NCI-H146 treated with DMSO at 0.1 percent for 48 hours (cell line): ENCODE measurements around the gene KIF9.
"Not testable (repeated sequence)": the region's sequence is repeated elsewhere in the genome, so short reads cannot be mapped to it uniquely, and the experiment has no call there.

Experiments
- DNase-seq: peaks from one replicate; lab custom pipeline; 2025; ENCODE audit not compliant: unreplicated experiment; lab: John Stamatoyannopoulos, UW

KIF9 gene

DNA sequence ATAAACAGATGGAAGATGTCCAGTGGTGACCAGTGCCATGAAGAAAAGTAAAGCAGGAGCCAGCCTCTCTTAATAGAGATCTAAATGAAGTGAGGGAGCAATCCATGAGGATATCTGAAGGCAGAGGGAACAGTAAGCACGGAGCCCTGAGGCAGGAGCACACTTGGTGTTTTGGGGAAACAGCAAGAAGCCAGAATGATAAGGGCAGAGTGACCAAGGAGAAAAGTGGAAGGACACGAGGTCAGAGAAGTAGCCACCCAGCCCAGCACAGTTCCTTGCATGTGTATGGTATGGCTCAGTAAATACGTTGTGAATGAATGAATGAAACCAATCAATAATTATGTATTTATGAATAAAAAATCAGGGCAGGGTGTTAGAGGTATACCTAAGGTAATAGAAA is 11.8 kb upstream of the KIF9 start:
- DNase-seq, result no peak

DNA sequence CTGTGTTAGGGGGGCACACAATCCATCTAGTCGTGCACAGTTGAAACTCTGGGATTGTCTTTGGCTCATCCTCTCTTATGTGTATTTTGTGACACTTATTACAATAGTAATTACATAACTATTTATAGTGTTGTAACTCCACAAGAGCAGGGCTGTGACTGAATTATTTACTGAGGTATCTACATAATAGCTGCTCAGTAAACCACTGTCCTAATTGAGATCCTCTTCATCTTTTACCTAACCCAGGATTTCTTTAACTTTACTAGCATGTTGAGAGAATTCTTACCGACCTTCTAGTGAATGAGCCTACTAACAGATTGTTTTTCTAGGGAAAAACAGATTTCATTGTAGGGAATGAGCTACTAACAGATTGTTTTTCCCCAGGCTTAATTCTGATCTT is 11.2 kb upstream of the KIF9 start:
- no peak for DNase-seq

DNA sequence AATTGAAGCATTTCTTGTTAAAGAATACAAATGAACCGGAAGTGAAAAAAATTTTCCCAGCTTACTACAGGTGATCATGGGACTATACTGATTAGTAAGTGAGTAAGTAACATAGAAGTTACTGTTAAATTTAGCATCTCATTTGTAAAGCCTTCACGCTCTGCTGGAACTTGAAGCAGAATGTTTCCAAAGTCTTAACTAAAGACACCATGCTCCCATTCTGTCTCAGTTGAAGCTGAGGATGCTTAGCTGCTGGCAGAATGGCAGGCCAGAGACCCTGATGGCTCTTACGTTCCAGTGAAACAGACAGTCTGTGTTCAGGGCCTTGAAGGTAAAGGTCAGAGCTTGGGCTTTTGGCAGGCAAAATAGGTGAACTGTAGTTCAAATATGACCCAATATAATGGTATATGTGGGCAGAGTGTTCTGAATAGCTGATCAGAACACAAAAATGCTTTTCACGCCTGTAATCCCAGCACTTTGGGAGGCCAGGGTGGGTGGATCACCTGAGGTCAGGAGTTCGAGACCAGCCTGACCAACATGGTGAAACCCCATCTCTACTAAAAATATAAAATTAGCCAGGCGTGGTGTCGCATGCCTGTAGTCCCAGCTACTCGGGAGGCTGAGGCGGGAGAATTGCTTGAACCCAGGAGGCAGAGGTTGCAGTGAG is 9.3 kb upstream of the KIF9 start:
- DNase-seq, result not testable (repeated sequence)

DNA sequence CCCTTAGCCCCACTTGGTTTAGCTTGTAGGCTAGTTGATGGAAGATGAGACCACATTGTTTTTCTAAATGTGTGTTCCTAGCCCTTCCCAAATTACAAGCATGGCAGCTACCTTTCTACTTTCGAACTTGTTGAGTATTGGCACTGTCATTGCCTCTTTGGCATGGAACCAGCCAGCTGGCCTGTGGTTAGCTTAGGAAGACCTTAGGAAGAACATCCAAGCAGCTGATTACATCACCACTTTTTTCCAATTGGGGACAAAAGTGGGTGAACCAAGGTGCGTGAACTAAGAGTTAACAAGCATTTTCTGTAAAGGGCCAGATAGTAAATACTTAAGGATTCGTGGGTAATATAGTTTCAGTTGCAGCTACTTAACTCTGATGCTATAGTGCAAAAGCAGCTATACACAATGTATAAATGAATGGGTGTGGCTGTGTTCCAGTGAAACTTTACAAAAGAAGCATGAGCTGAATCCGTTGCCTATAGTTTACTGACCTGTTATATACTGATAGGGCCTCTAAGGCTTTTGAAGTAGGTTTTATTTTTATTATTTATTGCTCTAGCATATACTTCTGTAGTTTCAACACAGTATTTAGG is 8.7 kb upstream of the KIF9 start:
- no peak for DNase-seq

DNA sequence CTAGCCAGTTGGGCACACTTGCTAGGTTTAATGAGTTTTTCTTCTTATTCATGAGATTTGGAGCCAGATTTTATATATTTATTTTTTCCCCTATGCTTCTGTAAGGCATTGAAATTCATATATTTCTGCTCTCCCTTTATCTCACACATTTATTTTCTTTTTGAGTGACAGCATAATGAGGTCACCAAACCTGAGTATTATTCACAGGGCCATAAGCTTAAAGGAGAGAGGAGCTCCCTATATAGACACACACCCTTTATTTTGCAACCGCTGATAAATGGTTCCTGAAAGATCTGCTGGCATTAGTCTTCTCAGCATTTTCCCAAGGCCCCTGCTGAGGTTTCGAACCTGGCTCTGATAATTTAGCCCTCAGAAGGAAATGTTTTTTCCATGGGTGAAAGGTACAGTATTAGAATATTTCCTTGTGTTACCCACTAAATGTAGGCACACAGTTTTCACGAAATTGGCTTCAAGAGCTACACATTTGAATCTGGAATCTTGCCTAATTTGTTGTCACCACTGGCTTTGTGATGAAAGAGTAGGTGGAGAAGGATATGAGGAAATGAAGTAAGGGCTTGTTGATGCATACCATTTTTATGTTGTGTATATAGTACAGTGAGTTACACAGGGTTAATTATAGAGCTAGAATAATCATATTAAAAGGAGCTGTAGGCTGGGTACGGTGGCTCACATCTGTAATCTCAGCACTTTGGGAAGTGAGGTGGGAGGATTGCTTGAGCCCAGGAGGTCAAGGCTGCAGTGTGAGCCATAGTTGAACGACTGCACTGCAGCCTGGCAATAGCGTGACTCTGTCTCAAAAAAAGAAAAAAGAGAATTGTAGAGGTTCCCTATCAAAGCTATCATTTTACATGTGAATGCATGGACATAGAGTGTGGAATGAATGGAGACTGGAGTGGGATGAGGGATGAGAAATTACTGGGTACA is 6.6 kb upstream of the KIF9 start:
- DNase-seq, result no peak

DNA sequence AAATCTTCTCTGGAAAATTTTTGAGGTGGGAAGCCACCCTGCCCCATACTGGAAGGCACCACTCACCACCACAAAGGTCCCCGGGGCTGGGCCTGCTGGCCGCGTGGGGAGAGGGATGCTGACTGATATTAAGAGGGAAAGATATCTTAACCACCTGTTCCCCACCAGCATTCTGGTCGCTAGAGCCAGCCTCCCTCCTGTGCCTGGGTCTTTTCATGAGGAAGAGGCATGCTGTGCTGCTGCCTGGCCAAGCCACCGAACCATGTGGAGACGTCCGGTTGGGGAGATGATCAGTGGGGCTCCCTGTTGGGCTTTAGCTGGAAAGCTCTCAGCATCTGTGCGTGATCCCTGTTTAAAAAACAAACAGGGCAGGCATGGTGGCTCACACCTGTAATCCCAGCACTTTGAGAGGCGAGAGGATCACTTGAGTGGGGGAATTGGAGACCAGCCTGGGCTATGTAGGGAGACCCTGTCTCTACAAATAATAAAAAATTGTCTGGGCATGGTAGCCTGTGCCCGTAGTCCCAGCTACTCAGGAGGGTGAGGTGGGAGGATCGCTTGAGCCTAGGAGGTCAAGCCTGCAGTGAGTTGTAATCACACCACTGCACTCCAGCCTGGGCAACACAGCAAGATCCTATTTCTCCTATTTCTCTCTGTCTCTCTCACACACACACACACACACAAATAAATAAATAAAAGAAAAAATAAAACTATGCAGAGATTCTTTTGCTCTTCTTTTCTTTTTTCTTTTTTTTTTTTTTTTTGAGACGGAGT is 1.2 kb upstream of the KIF9 start:
- DNase-seq, result peak; percentile 21

DNA sequence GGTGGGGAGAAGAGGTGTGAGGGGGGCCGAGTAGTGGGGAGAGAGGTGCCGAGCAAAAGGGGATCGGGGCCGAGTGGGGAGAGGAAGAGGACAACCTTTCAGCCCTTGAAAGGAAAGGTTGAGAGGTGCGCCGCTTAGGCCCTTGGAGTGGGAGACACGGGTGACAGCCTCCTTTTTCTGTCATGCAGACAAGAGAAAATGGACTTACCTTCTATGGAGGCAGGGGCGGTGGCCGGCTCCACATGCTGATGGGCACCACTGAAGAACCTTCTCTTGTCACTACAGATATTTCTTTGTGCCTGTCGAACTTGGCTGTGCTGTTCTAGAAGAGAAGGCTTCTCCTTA is 566 bp upstream of the KIF9 start:
- DNase-seq, result no peak

DNA sequence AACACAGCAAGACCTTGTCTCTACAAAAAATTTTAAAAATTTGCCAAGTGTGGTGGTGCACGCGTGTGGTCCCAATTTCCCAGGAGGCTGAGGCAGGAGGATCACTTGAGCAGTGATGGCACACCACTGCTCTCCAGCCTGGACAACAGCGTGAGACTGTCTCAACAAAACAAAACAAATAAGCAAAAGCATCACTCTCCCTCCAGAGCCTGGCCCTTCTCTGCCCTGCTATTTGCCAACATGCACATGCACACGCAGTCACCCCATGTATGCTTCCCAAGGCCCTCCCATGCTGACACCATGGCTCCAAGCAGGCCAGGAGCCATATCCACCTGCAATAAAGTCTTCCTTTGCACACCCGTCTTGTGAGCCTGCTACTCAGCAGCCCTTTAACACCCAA is 2.1 kb downstream of the KIF9 start:
- DNase-seq, result no peak

DNA sequence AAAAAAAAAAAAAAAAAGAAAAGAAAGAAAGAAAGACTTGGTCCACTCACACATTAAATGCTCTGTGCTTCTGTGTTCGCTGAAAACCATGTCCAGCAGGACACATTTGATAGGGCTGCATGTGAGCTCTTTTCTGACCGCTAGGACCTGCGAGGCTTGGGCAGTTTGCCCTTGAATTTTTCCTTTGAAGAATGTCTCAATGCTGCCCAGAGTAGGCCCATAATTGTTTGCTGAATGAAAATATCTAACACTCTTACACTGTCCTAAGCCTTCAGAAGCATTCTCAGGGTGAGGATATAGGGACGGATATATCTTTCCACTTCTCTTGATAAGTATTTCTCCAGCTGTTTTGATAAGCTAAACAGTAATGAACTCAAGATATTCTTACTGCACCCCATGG is 6.0 kb downstream of the KIF9 start:
- DNase-seq, result no peak

DNA sequence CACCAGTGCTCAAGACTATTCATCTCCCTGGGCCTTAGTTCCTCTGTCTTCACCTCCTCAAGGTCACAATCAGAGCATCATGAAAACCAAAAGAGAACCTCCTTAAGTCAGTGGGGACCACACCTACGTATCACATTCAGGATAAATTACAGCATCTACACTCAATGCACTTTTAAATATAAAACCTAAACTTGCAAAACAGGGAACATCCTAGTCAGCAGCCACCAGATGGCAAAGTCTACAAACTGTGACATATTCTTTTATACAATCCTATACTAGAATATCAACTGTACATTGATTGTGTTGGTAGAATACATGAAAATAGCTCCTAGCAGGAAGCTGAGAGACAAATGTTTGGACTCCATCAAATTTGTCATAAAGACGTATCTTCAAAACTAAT is 7.9 kb downstream of the KIF9 start:
- DNase-seq, result no peak

DNA sequence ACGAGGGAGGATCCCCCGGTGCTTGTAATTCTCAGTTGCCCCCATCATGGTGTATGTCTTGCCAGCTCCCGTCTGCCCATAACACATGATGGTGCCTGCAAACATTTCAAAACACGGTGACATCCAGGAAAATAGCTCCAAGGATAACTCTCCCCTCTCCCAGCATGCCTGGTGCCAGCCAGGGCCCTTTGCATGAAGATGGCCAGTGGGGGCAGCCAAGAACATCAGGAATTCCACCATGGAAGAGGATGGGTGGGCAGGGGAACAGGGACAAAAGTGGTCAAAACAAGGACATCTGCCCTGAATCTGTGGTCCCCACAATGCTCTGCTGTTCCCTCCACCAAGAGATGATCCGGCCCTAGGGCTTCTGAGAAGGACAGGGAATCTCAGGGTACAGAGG is 9.0 kb downstream of the KIF9 start:
- DNase-seq, result no peak

DNA sequence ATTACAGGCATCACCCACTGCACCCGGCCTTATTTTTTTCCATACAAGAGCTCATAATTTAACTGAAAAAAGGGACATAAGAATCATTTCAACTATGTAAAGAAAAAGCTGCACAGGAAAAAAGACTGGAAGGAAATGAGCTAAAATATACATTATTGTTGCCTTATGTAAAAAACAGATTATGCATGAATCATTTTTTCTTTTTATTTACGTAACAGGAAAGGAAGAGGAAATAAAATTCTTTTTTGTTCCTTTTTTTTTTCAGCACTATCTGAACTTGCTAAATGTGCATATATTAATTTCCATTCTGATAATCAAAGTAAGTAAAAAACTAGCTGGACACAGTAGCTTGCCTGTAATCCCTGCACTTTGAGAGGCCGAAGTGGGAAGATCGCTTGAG is 12.1 kb downstream of the KIF9 start:
- DNase-seq, result no peak

DNA sequence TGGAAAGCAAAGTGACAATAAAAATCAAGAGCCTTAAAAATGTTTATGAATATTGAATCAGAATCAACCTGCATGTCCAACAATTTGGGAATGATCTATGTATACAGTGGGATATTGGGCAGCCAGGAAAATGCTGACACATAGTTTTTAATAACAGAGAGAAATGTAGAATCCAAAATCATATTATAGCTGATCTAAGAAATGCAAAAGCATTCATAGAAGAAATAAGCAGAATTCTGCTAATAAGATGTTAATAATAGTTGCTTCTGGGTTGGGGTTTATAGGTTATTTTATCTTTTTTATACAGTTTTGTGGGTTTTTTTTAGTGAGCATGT is 15.1 kb downstream of the KIF9 start:
- no peak for DNase-seq

DNA sequence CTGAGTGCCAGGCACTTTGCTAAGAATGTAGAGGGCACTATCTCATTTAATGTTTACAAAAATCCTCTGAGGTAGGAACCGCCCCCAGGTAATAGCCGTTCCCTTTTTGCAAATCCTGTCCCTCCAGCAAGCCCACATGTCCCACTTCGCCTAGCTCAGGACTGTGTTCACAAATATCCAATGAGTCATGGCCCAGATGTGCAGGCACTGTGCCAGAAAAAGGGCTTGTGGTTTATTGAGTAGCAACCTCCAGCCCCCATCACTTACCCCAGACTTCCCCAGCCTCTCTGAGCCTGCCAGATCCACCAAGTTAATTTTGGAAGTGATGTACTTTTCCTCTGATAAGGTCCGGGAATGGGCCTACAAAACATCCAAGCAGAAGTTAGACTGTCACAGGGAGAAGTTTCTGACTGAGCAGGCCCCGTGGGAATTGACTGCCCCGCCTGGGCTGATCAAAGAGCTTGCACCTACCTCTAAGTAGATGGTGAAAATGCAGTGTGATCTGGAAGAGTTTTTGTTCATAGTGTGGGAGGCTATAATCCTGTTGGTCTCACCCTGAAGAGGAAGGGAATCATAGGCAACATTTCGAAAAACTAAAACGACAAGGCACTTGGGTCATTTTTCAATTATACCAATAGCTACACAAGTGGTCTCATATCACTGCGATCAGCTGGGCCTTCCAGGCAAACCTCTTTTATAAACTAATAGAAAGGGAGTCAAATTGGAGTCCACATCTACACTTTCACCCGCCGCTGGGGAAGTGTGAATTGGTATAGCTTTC is 15.7 kb downstream of the KIF9 start:
- DNase-seq, result no peak

DNA sequence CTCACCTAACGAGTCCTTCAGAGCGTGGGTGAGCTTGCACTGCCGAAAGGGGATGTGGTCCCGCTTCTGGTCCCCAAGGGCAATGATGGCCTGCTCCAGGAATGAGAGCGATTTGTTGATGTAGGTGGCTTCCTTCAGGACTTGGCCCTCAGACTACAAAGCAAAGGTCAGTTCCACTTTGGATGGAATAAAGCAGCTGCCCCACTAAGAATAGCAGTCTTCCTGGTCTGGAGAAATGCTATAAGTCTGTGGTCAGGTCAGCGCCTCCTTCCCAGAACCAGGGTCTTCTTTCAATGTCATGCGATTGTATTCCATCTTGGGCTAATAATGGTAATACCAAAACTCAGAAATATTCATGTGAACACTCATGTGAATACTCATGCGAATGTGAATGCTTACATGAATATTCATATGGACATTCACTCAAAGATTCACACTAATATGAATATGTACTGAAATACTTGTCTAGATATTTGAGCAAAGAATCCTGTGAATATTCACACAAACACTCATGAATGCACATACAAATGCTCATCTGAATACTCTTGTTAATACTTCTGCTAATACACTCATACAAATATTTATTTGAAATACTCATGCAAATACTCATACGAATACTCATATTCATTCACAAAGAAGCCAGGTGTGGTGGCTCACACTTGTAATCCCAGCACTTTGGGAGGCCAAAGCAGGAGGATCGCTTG is 16.7 kb downstream of the KIF9 start:
- no peak for DNase-seq

DNA sequence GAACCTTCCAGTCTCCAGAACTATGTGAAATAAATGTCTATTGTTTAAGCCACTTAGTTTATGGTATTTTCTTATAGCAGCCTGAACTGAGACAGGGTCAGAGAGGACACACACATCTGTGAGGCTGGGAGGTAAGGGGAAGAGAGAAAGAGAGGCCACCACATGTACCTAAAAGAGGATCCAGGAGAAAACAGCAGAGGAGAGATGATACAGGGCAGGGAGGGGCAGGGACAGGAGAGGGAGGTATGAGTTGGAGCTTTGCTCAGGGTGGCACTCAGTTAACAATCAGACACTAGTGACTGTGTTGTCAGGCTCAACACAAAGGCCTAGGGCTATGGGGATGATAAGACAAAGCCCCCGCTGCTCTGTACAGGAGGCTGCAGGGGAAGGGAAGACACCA is 17.6 kb downstream of the KIF9 start:
- DNase-seq, result no peak

DNA sequence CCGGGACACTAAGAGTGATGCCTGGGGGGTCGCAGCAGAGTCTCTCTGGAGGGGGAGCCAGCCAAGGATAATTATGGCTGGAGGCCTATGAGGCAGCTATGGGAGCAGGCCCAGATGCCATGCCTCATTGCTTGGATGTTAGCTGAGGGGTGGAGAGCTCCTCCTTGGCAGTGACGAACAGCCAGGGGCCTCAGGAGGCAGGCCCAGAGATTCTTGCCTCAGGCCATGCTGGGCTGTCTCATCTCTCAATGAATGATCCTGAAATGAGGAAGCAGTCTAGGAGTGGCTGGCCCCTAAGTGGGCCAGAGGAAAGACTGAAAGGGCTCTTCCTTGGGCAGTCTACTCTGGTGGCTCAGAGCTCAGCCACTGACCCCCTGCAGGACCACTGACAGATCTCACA is 21.3 kb downstream of the KIF9 start:
- no peak for DNase-seq

DNA sequence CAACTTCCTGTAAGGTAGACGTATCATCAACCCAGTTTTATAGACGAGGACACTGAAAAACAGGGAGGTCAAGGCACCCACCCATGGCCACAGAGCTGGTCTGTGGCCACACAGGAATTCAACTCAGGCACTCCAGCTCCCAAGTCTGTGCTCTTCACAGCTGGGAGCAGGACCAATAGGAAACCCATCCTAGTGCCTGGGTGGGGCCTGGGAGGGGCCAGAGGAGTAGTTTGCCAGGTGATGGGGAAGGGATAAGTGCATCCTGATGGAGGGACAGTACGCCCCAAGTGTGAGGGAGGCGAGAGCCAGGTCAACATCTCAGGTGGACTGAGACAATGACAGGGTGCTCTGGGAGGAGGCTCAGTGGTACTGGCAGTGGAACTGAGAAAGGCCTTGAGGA is 22.0 kb downstream of the KIF9 start:
- no peak for DNase-seq

DNA sequence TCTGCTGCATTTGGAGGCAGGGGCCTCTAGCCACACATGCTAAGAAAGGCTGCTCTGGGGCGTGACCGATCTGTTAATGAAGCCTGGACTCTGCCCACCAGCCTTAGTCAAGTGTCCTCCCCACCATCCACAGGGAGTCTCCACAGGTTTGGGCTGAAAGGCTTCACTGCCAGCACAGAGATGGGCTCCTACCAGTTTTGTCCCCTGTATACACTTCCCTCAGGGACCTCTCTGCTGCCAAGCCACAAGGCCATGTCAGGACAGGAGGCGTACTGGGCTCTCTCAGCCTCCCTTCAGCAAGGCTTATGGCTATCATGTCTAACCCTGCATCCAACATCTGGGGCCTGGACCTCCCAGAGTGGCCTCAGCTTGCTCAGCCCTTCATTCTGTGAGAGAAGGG is 23.5 kb downstream of the KIF9 start:
- no peak for DNase-seq

DNA sequence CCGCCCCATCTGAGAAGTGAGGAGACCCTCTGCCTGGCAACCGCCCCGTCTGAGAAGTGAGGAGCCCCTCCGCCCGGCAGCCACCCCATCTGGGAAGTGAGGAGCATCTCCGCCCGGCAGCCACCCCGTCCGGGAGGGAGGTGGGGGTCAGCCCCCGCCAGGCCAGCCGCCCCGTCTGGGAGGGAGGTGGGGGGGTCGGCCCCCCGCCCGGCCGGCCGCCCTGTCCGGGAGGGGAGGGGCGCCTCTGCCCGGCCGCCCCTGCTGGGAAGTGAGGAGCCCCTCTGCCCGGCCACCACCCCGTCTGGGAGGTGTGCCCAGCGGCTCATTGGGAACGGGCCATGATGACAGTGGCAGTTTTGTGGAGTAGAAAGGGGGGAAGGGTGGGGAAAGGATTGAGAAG is 26.3 kb downstream of the KIF9 start:
- DNase-seq, result not testable (repeated sequence)
